B cell (primary cell): Measurements from ENCODE around the gene HCN2. TPM values are rescaled to one million over a fixed set of nuclear protein-coding genes. Genes with fewer than 3 reads are reported as not detected.

Source experiments
- ATAC-seq: fragments of 200-7000 bp; cut with Tn5 transposase; one replicate; pipeline ENCODE4 v1.10.0; 2021; ENCODE audit warnings: low read depth, mild to moderate bottlenecking, moderate number of reproducible peaks, moderate library complexity
- CTCF ChIA-PET: fragments of 350-600 bp; sonication (Branson Sonifier 250); formaldehyde crosslinking; loops from one replicate; lab custom pipeline; 2021; ENCODE audit warnings: antibody characterized with exemption, inconsistent platforms; lab: Charles Lee
- POLR2A ChIA-PET: fragments of 350-600 bp; sonication (Branson Sonifier 250); formaldehyde crosslinking; loops from one replicate; lab custom pipeline; 2021; ENCODE audit warnings: antibody characterized with exemption; lab: Charles Lee
- DNase-seq: peaks from one replicate; pipeline ENCODE4 v3.0.0; 2013
- H2AFZ ChIP-seq: 2 replicates; pipeline ENCODE4 v1.6.1; 2012; ENCODE audit warnings: mild to moderate bottlenecking, low read depth, low read length; ENCODE audit not compliant: insufficient read depth, poor library complexity, severe bottlenecking
- H3K27ac ChIP-seq, 2 donors: 1 replicate in 1 of 2; 2 replicates in 1 of 2; pipeline ENCODE4 v1.5.1; 2012 to 2013; ENCODE audit warnings: low read length in 2 of 2, mild to moderate bottlenecking in 2 of 2, moderate library complexity in 1 of 2
- H3K27me3 ChIP-seq, 4 experiments: fragments of 200-600 bp in 1 of 4; sonication (generic) in 1 of 4; replicated peaks in 1 of 4; 1 replicate in 2 of 4; 2 replicates in 2 of 4; pipeline versions ENCODE4 v1.6.1 to v1.7.0; 2013 to 2016; ENCODE audit warnings: low read length in 3 of 4, mild to moderate bottlenecking in 2 of 4, mixed read lengths in 1 of 4, moderate library complexity in 1 of 4; ENCODE audit not compliant: insufficient read depth in 4 of 4, control insufficient read depth in 3 of 4; ENCODE audit errors: control extremely low read depth in 1 of 4
- H3K36me3 ChIP-seq, 2 experiments: replicated peaks in 1 of 2; 1 replicate in 1 of 2; 2 replicates in 1 of 2; pipeline versions ENCODE4 v1.6.1 to v1.7.1; 2013; ENCODE audit warnings: low read length in 1 of 2; ENCODE audit not compliant: insufficient read depth in 2 of 2, control insufficient read depth in 1 of 2; ENCODE audit errors: control extremely low read depth in 1 of 2, extremely low read depth in 1 of 2
- H3K4me1 ChIP-seq, 2 donors: fragments of 200-600 bp in 1 of 2; sonication (generic) in 1 of 2; 1 replicate in 1 of 2; 2 replicates in 1 of 2; pipeline versions ENCODE4 v1.5.1 to v1.6.1; 2013 to 2017; ENCODE audit warnings: low read length in 2 of 2; ENCODE audit not compliant: control insufficient read depth in 2 of 2, insufficient read depth in 2 of 2
- H3K4me2 ChIP-seq: replicated peaks from 2 replicates; pipeline ENCODE3; 2012; ENCODE audit warnings: mild to moderate bottlenecking, low read depth, low read length; ENCODE audit not compliant: poor library complexity, severe bottlenecking
- H3K4me3 ChIP-seq, 5 experiments: fragments of 200-600 bp in 1 of 5; sonication (generic) in 1 of 5; 1 replicate in 3 of 5; 2 replicates in 2 of 5; pipeline versions ENCODE4 v1.5.1 to v1.7.0; 2011 to 2016; ENCODE audit warnings: low read length in 4 of 5, mild to moderate bottlenecking in 4 of 5, low read depth in 2 of 5, control low read depth in 1 of 5, moderate library complexity in 1 of 5; ENCODE audit not compliant: insufficient read depth in 1 of 5; ENCODE audit errors: control extremely low read depth in 1 of 5, extremely low read depth in 1 of 5
- H3K79me2 ChIP-seq: fragments of 200-600 bp; sonication (generic); one replicate; pipeline ENCODE4 v1.6.0; 2016; ENCODE audit warnings: low read length; ENCODE audit not compliant: control insufficient read depth, insufficient read depth
- H3K9ac ChIP-seq: fragments of 200-600 bp; sonication (generic); 2 replicates; pipeline ENCODE4 v1.6.1; 2017; ENCODE audit warnings: mild to moderate bottlenecking, low read length, moderate library complexity
- H3K9me3 ChIP-seq, 3 donors: one replicate each; pipeline versions ENCODE4 v1.6.1 to v1.7.1; 2013; ENCODE audit warnings: low read length in 2 of 3; ENCODE audit not compliant: control insufficient read depth in 2 of 3, insufficient read depth in 1 of 3; ENCODE audit errors: control extremely low read depth in 1 of 3
- H4K20me1 ChIP-seq: 2 replicates; pipeline ENCODE4 v1.6.0; 2012; ENCODE audit warnings: mild to moderate bottlenecking, low read length; ENCODE audit not compliant: insufficient read depth, control insufficient read depth, poor library complexity, severe bottlenecking
- H3K27ac Mint-ChIP-seq: one replicate; pipeline ENCODE4 v1.8.0; 2021; ENCODE audit warnings: mixed read lengths
- H3K27me3 Mint-ChIP-seq: one replicate; pipeline ENCODE4 v1.8.0; 2021; ENCODE audit warnings: mixed read lengths
- H3K4me1 Mint-ChIP-seq: one replicate; pipeline ENCODE4 v1.8.0; 2021; ENCODE audit warnings: mixed read lengths
- H3K4me3 Mint-ChIP-seq: one replicate; pipeline ENCODE4 v1.8.0; 2021; ENCODE audit warnings: mixed read lengths
- H3K9me3 Mint-ChIP-seq: one replicate; pipeline ENCODE4 v1.8.0; 2022; ENCODE audit warnings: mixed read lengths; ENCODE audit not compliant: insufficient read depth
- CTCF ChIP-seq: fragments of 200-600 bp; IDR thresholded peaks from one replicate; pipeline ENCODE4 v1.8.0; 2022; ENCODE audit warnings: antibody characterized with exemption, mild to moderate bottlenecking
- EZH2 ChIP-seq: IDR thresholded peaks from 2 replicates; pipeline ENCODE4 v1.6.1; 2012; ENCODE audit warnings: borderline replicate concordance, low read depth, mild to moderate bottlenecking, moderate library complexity, low read length; ENCODE audit not compliant: insufficient read depth, poor library complexity, severe bottlenecking
- WGBS: methylation state at CpG from one replicate; pipeline ENCODE4 v1.1.5; 2013; ENCODE audit warnings: missing lambda C conversion rate; ENCODE audit not compliant: insufficient coverage; 5-methylcytosine and 5-hydroxymethylcytosine counted together
- intact Hi-C: fragments of 100-400 bp; cut with micrococcal nuclease; formaldehyde crosslinking; loops from one replicate; pipeline ENCODE4 v1.10.0; 2022
- polyA plus RNA-seq: library from polyadenylated mRNA; depleted of rRNA; stranded (reverse); fragments of >200 nt; gene quantifications from 2 replicates; pipeline ENCODE4 v1.2.3, GENCODE V29; 2012
- total RNA-seq, 2 donors: library from RNA; stranded (reverse); fragments of 120-200 nt in 1 of 2; gene quantifications; 1 replicate in 1 of 2; 2 replicates in 1 of 2; pipeline versions ENCODE4 v1.2.3 to v1.2.4, GENCODE V29; 2013 to 2022

HCN2 gene
- total and polyA plus RNA-seq, 2 donors (not counting 1 experiment from before 2014, with no cell fraction given) = 0.27 to 0.57 TPM

DNA sequence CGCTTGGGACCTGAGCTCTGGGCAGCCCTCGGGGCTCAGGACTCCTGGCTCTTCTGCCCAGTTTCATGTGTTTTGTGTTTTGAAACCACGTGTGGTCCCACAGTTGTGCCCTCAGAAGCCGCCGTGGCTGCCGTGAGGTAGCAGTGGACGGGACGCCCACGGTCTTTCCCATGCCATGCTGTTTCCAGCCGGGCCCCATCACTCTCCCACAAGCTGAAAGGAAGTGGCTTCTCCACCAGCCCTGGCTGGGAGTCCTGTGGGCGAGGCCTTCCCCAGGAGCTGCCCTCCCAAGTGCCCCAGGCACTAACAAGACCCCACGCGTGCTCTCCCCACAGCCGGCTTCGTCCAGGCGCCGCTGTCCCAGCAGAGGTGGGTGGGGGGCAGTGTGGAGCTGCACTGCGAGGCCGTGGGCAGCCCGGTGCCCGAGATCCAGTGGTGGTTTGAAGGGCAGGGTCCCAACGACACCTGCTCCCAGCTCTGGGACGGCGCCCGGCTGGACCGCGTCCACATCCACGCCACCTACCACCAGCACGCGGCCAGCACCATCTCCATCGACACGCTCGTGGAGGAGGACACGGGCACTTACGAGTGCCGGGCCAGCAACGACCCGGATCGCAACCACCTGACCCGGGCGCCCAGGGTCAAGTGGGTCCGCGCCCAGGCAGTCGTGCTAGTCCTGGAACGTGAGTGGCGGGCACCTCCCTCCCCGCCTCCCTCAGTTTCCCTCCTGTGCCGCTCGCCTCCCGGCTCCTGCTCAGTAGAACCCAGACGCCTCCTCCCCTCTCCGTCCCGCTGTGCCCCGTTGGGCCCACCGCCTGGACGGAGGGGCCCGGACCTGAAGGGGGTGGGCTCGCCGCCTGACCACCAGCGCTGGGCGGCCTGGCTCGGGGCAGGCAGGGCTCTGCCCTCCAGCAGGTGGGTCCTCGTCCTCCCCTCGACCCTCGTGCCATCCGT lies 12.0 kb upstream of the HCN2 start:
- H3K27ac Mint-ChIP-seq = no peak overlapping the region
- Histone ChIP-seq H4K20me1 (peaks cover 86% of the 10 kb centered on the region), H3K27me3 (no peaks in the 10 kb centered on the region), H3K4me1 (peaks cover 19 to 24% of the 10 kb centered on the region in 2 donors), H3K9me3 (no peaks in the 10 kb centered on the region), H3K9ac (no peak overlapping the region), H3K27ac (no peak overlapping the region), H2AFZ (no peak overlapping the region), H3K79me2 (peaks cover 72% of the 10 kb centered on the region), H3K36me3 (peaks cover 0 to 30% of the 10 kb centered on the region in 2 experiments), H3K4me3 (no peak overlapping the region), H3K4me2 (no peak overlapping the region)
- no peaks in the 10 kb centered on the region for H3K27me3 Mint-ChIP-seq
- DNase-seq (peak; percentile 16), ATAC-seq (no peak)
- TF ChIP-seq EZH2 = no peak
- no peak for TF ChIP-seq CTCF
- 97% methylated on average over 61 of the region's 66 CpGs for WGBS
- no peaks in the 10 kb centered on the region for H3K9me3 Mint-ChIP-seq
- no peak overlapping the region for H3K4me3 Mint-ChIP-seq
- ChIA-PET CTCF (no interaction called here), POLR2A (no interaction called here)
- H3K4me1 Mint-ChIP-seq = peaks cover 24% of the 10 kb centered on the region
- intact Hi-C loops = no loop called here

DNA sequence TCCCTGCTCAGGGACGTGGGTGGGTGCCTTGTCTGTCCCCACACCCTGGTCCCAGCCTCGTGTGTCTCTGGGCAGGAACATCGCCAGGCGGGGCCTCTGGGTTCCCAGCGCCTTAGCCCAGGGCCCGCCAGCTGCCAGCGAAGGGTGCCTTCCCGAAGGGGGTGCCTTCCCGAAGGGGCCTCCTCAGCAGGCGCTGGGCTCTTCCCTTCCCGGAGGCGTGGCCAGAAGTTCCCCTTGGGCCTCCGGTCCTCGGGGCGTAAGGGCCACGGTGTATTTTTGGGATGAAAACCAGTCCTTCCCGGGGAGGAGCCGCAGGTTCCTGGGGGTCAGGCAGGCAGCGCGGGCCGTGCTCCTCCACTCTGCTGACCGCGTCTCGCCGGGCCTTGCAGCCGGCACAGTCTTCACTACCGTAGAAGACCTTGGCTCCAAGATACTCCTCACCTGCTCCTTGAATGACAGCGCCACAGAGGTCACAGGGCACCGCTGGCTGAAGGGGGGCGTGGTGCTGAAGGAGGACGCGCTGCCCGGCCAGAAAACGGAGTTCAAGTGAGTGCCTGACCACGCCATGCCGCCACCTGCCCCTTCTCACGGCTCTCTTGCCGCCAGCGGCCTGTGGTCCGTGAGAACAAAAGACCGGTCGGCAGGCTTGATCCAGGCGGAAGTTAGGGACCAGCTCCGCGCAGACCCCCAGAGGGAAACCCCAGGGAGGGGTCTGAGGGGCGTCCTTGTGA lies 10.4 kb upstream of the HCN2 start:
- no peak overlapping the region for H2AFZ ChIP-seq
- intact Hi-C loops = no loop called here
- no peak overlapping the region for H3K9ac ChIP-seq
- no peaks in the 10 kb centered on the region for H3K27me3 ChIP-seq
- H3K4me2 ChIP-seq = no peak overlapping the region
- Mint-ChIP-seq H3K4me3 (no peak overlapping the region), H3K27ac (no peak overlapping the region), H3K9me3 (no peaks in the 10 kb centered on the region), H3K27me3 (no peaks in the 10 kb centered on the region), H3K4me1 (peaks cover 17% of the 10 kb centered on the region)
- no peak for TF ChIP-seq EZH2
- TF ChIP-seq CTCF = no peak
- H3K79me2 ChIP-seq = peaks cover 57% of the 10 kb centered on the region
- H3K27ac ChIP-seq = no peak overlapping the region
- ChIA-PET CTCF (no interaction called here), POLR2A (no interaction called here)
- no peaks in the 10 kb centered on the region for H3K9me3 ChIP-seq
- no peak overlapping the region for H3K4me3 ChIP-seq
- DNase-seq = peak; percentile 24
- peaks cover 87% of the 10 kb centered on the region for H4K20me1 ChIP-seq
- H3K36me3 ChIP-seq = peaks cover 0 to 33% of the 10 kb centered on the region in 2 experiments
- ATAC-seq = no peak
- WGBS = 97% methylated on average over 43 of the region's 46 CpGs
- peaks cover 10 to 11% of the 10 kb centered on the region in 2 donors for H3K4me1 ChIP-seq
